ENCODE results near the gene CCZ1B.
A peak's percentile ranks its signal among the peaks of the same experiment; 100 is the strongest.
"Not testable (repeated sequence)": the region's sequence is repeated elsewhere in the genome, so short reads cannot be mapped to it uniquely, and the experiment has no call there.

CCZ1B gene

DNA sequence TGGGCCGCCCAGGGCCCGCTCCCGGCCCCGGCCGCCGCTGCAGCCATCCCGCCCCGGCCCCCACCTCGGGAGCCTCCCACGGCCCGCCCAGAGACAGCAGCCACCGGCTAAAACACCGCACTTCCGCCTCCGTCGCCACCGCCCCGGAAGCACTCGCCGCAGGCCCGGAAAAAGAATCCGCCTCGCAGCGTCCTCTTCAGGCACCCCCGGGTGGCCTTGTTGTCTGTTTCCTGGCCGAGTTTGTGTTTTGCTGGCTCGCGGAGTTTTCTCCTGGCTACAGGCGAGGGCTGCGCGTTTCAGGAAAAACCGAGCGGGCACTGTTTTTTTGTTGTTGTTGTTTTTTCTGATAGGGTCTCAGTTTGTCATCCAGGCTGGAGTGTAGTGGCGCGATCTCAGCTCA lies at the start of gene CCZ1B:
TSS of gene CCZ1B (minus strand) at position 125 of the 400 bp plus-strand sequence. CDS start at position 47, 78 bp downstream.
- TF ChIP-seq, protein P1, sequence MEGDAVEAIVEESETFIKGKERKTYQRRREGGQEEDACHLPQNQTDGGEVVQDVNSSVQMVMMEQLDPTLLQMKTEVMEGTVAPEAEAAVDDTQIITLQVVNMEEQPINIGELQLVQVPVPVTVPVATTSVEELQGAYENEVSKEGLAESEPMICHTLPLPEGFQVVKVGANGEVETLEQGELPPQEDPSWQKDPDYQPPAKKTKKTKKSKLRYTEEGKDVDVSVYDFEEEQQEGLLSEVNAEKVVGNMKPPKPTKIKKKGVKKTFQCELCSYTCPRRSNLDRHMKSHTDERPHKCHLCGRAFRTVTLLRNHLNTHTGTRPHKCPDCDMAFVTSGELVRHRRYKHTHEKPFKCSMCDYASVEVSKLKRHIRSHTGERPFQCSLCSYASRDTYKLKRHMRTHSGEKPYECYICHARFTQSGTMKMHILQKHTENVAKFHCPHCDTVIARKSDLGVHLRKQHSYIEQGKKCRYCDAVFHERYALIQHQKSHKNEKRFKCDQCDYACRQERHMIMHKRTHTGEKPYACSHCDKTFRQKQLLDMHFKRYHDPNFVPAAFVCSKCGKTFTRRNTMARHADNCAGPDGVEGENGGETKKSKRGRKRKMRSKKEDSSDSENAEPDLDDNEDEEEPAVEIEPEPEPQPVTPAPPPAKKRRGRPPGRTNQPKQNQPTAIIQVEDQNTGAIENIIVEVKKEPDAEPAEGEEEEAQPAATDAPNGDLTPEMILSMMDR (IDR thresholded peaks at IDR 0.05; ENCODE audit: low read depth, low read length, missing control alignments): peak; percentile 41
- DNase-seq (ENCODE audit: low read depth): peak; percentile 48
- H3K4me3 ChIP-seq (ENCODE audit: low read depth, low read length): peak within 1 kb of the TSS; percentile 52

DNA sequence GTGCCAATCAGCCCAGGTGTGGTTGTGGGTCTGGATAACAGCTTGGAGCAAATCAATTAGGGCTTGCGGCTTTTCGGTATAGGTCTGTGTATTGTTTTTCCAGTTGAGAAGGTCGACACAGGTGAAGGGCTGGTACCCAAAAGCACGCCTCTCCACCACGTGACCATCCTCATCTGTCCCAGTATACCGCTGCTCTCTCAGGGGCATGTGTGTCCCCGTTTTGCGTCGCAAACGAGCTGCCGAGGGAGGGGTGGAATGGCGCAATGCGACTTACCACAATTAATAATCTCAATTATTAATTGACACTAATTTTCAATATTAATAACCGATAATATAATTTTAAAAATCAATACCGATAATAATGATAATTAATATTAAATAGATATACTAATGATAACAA lies 48.9 kb upstream of the CCZ1B start:
- not testable (repeated sequence) for H3K4me3 ChIP-seq (ENCODE audit: low read depth, low read length); DNase-seq (ENCODE audit: low read depth)

- not testable (repeated sequence) for DNase-seq (ENCODE audit: low read depth); H3K4me3 ChIP-seq (ENCODE audit: low read depth, low read length)
Observed at GRCh38 chr7:6872246-6872945, 46.3 kb upstream of the CCZ1B start.

DNA sequence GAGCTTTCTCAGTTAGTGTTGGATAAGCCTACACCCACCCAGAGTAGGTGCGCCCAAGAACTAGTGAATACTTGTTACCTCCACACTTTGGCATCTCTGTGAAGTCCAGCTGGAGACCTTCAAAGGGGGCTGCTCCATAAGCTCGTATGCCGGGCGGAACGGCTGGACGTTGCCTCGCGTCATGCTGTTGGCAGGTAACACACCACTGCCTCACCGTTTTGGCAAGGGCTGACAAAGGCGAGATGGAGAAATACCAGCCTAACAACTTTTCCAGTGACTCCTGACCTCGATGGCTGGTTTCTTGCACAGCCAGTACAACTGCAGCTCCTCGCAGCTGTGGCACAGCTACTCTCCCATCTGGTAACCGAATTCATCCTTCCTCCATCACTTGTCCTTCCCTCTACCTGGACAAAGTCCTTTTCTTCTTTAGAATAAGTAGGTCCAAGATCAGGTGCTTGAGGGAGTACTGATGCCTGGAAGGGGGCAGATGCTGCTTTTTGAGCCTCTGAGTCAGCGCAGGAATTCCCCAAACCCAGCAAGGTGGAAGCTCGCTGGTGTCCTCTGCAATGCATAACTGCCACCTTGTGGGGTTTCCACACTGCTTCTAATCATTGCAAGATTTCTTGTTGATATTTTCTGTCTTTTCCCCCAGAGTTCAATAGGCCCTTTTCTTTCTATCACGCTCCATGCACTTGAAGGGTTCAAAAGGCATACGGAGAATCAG lies 45.5 kb upstream of the CCZ1B start:
- not testable (repeated sequence) for H3K4me3 ChIP-seq (ENCODE audit: low read depth, low read length); DNase-seq (ENCODE audit: low read depth)

GRCh38 chr7:6864751-6865150 lies 38.7 kb upstream of the CCZ1B start:
- H3K4me3 ChIP-seq (ENCODE audit: low read depth, low read length); DNase-seq (ENCODE audit: low read depth): not testable (repeated sequence)

GRCh38 chr7:6864188-6864587 lies 38.1 kb upstream of the CCZ1B start:
- not testable (repeated sequence) for DNase-seq (ENCODE audit: low read depth); H3K4me3 ChIP-seq (ENCODE audit: low read depth, low read length)

- DNase-seq (ENCODE audit: low read depth); H3K4me3 ChIP-seq (ENCODE audit: low read depth, low read length): not testable (repeated sequence)
Observed at GRCh38 chr7:6862876-6863275, 36.8 kb upstream of the CCZ1B start.

DNA sequence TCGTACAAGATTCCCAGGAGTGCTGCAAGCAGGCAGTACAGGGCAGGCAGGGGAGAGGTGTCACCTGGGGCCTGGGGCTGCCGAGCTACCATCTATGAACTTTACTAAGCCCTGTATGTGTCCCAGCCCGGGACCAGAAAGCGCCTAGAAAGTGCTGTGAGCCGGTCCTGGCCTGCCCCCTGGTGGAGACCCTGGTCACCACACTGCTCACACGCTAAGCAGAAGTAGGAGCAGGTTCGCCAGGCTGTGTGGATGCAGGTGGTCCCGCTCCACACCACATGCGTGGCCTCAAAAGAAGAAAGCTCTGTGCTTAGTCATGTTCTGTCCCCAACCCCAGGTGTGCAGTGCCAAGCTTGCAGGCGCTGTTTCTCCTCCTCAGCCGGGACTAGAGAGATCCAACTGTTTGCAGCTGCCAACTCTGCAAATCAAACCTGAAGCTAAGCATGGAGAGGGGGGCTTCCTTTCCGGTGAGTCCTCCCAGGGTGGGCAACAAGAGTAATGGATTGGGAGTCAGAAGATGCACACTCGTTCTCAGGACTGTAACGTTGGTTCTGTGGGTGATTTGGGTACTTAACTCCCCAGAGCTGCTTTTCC lies 31.7 kb upstream of the CCZ1B start:
- TF ChIP-seq, protein P1 (IDR thresholded peaks at IDR 0.05; ENCODE audit: low read depth, low read length, missing control alignments): peak; percentile 68
- H3K4me3 ChIP-seq (ENCODE audit: low read depth, low read length): not testable (repeated sequence)
- DNase-seq (ENCODE audit: low read depth): peak; percentile 7

- not testable (repeated sequence) for DNase-seq (ENCODE audit: low read depth); H3K4me3 ChIP-seq (ENCODE audit: low read depth, low read length)
Observed at GRCh38 chr7:6855563-6856131, 29.6 kb upstream of the CCZ1B start.

- not testable (repeated sequence) for H3K4me3 ChIP-seq (ENCODE audit: low read depth, low read length)
Observed at GRCh38 chr7:6854747-6855562, 28.9 kb upstream of the CCZ1B start.

DNA sequence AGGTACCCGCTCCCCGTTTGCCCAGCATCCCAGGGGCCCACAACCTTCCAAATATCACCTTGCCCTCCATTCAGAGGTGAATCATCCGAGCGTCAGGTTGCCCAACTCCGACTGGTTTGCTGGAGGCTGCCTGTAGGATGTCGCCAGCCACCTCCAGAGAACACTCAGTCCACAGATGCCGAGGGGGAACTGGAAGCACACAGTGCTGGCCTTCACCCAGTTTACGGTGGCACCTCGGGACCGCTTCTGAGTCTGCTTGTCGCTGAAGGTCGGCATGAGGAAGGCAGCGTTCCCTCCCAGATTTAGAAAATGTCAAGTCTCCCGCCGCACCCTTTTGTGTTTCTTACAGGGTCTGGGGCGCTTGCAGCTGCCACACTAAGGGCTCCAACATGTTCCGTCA lies 27.6 kb upstream of the CCZ1B start:
- not testable (repeated sequence) for DNase-seq (ENCODE audit: low read depth); H3K4me3 ChIP-seq (ENCODE audit: low read depth, low read length)

More at GRCh38 chr7:6854747-6855562, 28.9 kb upstream of the CCZ1B start:
- not testable (repeated sequence) for DNase-seq (ENCODE audit: low read depth)

DNA sequence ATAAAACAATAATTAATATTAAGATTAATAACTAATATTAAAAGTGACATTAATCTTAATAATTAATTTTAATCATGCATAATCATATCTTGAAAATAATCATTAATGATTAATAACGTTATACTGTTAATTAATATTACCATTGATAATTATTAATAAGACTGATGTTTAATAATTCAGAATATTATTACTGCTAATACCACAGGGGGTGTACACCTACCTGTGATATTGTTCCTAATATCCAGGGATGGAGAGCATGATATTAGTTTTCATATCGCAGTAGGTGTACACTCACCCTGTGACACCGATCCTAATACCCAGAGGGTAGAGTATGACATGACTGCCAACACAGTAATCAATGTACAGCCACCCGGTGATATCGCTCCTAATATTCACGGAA lies 23.1 kb upstream of the CCZ1B start:
- not testable (repeated sequence) for DNase-seq (ENCODE audit: low read depth); H3K4me3 ChIP-seq (ENCODE audit: low read depth, low read length)

- not testable (repeated sequence) for H3K4me3 ChIP-seq (ENCODE audit: low read depth, low read length); DNase-seq (ENCODE audit: low read depth)
Observed at GRCh38 chr7:6847751-6848150, 21.7 kb upstream of the CCZ1B start.

GRCh38 chr7:6845971-6846449 lies 19.9 kb upstream of the CCZ1B start:
- not testable (repeated sequence) for DNase-seq (ENCODE audit: low read depth)

DNA sequence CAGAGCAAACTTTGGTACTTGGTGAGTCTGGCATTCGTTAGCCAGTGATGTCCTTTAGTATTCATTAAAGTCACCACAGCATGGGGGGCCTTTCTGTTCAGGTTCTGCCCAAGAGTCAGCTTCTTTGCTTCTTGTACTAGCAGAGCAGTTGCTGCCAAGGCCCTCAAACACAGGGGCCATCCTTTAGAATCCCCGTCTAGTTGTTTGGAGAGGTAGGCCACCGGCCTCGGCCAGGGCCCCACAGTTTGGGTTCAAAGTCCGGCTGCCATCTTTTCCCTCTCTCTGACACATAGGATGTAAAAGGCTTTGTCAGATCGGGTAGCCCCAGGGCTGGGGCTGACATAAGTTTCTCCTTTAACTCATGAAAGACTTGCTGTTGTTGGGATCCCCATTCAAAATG lies 17.6 kb upstream of the CCZ1B start:
- H3K4me3 ChIP-seq (ENCODE audit: low read depth, low read length); DNase-seq (ENCODE audit: low read depth): not testable (repeated sequence)

More at GRCh38 chr7:6845971-6846449, 19.9 kb upstream of the CCZ1B start:
- not testable (repeated sequence) for H3K4me3 ChIP-seq (ENCODE audit: low read depth, low read length)

DNA sequence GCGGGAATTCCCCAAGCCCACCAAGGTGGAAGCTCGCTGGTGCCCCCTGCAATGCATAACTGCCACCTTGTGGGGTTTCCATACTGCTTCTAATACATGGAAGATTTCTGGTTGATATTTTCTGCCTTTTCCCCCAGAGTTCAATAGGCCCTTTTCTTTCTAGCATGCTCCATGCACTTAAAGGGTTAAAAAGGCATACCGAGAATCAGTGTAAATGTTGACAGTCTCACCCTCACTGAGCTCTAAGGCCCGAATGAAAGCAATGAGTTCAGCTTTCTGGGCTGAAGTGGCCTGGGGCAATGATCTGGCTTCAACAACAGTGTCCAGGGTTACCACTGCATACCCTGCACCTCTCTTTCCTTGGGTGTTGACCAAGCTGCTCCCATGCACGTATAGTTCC lies 17.0 kb upstream of the CCZ1B start:
- DNase-seq (ENCODE audit: low read depth); H3K4me3 ChIP-seq (ENCODE audit: low read depth, low read length): not testable (repeated sequence)

All from GM12864 (cell line).